IMR-90 (cell line): ENCODE results near the gene CEP83.

Experiments used
- POLR2A ChIP-seq: IDR thresholded peaks from 2 replicates; pipeline ENCODE4 v1.6.1; 2012; ENCODE audit warnings: mild to moderate bottlenecking, low read depth, low read length
- USF2 ChIP-seq: fragments of 150-350 bp; IDR thresholded peaks from 2 replicates; pipeline ENCODE4 v1.6.1; 2017; ENCODE audit warnings: mild to moderate bottlenecking, antibody characterized with exemption, low read length, low read depth
- TF ChIP-seq, protein P1 (sequence below): conservative IDR thresholded peaks from 2 replicates; pipeline ENCODE4 v1.5.1; 2012; ENCODE audit warnings: mild to moderate bottlenecking, low read depth, low read length, improper control_type of control experiment

GRCh38 chr12:94305130-94305957, 154.3 kb downstream of the CEP83 start:
- TF ChIP-seq POLR2A (no peak), USF2 (no peak)
- TF ChIP-seq, protein P1, sequence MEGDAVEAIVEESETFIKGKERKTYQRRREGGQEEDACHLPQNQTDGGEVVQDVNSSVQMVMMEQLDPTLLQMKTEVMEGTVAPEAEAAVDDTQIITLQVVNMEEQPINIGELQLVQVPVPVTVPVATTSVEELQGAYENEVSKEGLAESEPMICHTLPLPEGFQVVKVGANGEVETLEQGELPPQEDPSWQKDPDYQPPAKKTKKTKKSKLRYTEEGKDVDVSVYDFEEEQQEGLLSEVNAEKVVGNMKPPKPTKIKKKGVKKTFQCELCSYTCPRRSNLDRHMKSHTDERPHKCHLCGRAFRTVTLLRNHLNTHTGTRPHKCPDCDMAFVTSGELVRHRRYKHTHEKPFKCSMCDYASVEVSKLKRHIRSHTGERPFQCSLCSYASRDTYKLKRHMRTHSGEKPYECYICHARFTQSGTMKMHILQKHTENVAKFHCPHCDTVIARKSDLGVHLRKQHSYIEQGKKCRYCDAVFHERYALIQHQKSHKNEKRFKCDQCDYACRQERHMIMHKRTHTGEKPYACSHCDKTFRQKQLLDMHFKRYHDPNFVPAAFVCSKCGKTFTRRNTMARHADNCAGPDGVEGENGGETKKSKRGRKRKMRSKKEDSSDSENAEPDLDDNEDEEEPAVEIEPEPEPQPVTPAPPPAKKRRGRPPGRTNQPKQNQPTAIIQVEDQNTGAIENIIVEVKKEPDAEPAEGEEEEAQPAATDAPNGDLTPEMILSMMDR, result no peak
